Left lung (tissue), 10 donors: ENCODE data around the gene SNAP23. TPM values are rescaled to one million over a fixed set of nuclear protein-coding genes. Genes with fewer than 3 reads are reported as not detected.
"Not testable (repeated sequence)": the region's sequence is repeated elsewhere in the genome, so short reads cannot be mapped to it uniquely, and the experiment has no call there.

Experiments
- ATAC-seq: fragments of 200-7000 bp; cut with Tn5 transposase; one replicate; pipeline ENCODE4 v1.9.1; 2020; ENCODE audit warnings: moderate library complexity
- DNase-seq, 4 donors: peaks; one replicate each; pipeline ENCODE4 v3.0.0-alpha.2; 2013 to 2020
- H3K27ac ChIP-seq, 2 donors: fragments of 200-600 bp; sonication (generic) in 1 of 2; one replicate each; pipeline versions ENCODE4 v1.5.0 to v1.8.0; 2020 to 2021
- H3K27me3 ChIP-seq, 2 donors: fragments of 200-600 bp; sonication (generic) in 1 of 2; one replicate each; pipeline versions ENCODE4 v1.5.0 to v1.8.0; 2020 to 2021
- H3K36me3 ChIP-seq, 2 donors: fragments of 200-600 bp; sonication (generic) in 1 of 2; one replicate each; pipeline versions ENCODE4 v1.5.0 to v1.8.0; 2020 to 2021
- H3K4me1 ChIP-seq, 2 donors: fragments of 200-600 bp; one replicate each; pipeline ENCODE4 v1.8.0; 2021
- H3K4me3 ChIP-seq, 2 donors: fragments of 200-600 bp; sonication (generic) in 1 of 2; one replicate each; pipeline versions ENCODE4 v1.5.0 to v1.8.0; 2020 to 2021; ENCODE audit warnings: mild to moderate bottlenecking in 1 of 2
- H3K9me3 ChIP-seq, 2 donors: fragments of 200-600 bp; sonication (generic) in 1 of 2; one replicate each; pipeline versions ENCODE4 v1.5.0 to v1.8.0; 2020 to 2021
- CTCF ChIP-seq, 2 donors: fragments of 200-600 bp; sonication (generic) in 1 of 2; IDR thresholded peaks; one replicate each; pipeline versions ENCODE4 v1.5.0 to v1.8.0; 2021; ENCODE audit warnings: antibody characterized with exemption in 2 of 2
- intact Hi-C, 2 donors: fragments of 100-400 bp; cut with DNase I; formaldehyde crosslinking; loops; one replicate each; pipeline versions ENCODE4 v1.11.2 to v1.14.2; 2022
- polyA plus RNA-seq, 6 donors: library from polyadenylated mRNA; unstranded; fragments of 120-200 nt; gene quantifications; one replicate each; pipeline ENCODE4 v1.2.1, GENCODE V29; 2013; ENCODE audit not compliant: insufficient read length in 6 of 6
- total RNA-seq, 2 donors: library from RNA; stranded (reverse); fragmentation: NEBNext Ultra II Directional; extraction: Animal tissue kit (Norgen Biotek cat#: 25700); gene quantifications; one replicate each; pipeline ENCODE4 v1.2.1, GENCODE V29; 2021
- donor health status: DM: no; HTN: yes; CAD: no.
- donor health status: DM: no; HTN: no; CAD: no.

Gene SNAP23
- total and polyA plus RNA-seq, 8 donors, result 84.8 to 97.1 (median 90.5) TPM

GRCh38 chr15:42548249-42549031 lies 53.0 kb downstream of the SNAP23 start, which contains the start of the genes HAUS2 and LRRC57:
TSS of gene HAUS2 (plus strand) at chr15:42548838. CDS start at chr15:42548873, 35 bp downstream.
TSS of gene LRRC57 (minus strand) at chr15:42548793. CDS start at chr15:42548434, 359 bp downstream.
- Histone ChIP-seq H3K27ac (peak within 1 kb of the TSS; percentile 89 to 96), H3K9me3 (no peaks in the 10 kb centered on the region), H3K36me3 (peaks cover 0 to 22% of the 10 kb centered on the region in 2 donors), H3K27me3 (no peaks in the 10 kb centered on the region), H3K4me1 (peaks cover 19 to 62% of the 10 kb centered on the region in 2 donors), H3K4me3 (peak within 1 kb of the TSS; percentile 84 to 99)
- DNase-seq (peak; percentile 90 to 99 (median 92)), ATAC-seq (peak; percentile 95)
- no peak for TF ChIP-seq CTCF (IDR thresholded peaks at IDR 0.05)
- intact Hi-C loops, result no loop called here

GRCh38 chr15:42549032-42549491 lies 53.6 kb downstream of the SNAP23 start:
- DNase-seq, result peak in 1 of 4 donors; percentile 49
- intact Hi-C loops, result no loop called here
- Histone ChIP-seq H3K4me3 (peak overlapping the region; percentile 84 to 99), H3K27ac (peak overlapping the region; percentile 89 to 96), H3K9me3 (no peaks in the 10 kb centered on the region), H3K4me1 (peaks cover 19 to 68% of the 10 kb centered on the region in 2 donors), H3K27me3 (no peaks in the 10 kb centered on the region), H3K36me3 (peaks cover 0 to 16% of the 10 kb centered on the region in 2 donors)
- ATAC-seq, result peak; percentile 45
- TF ChIP-seq CTCF (IDR thresholded peaks at IDR 0.05), result no peak

- Histone ChIP-seq H3K4me1 (peaks cover 19 to 63% of the 10 kb centered on the region in 2 donors), H3K27me3 (no peaks in the 10 kb centered on the region), H3K4me3 (peak overlapping the region; percentile 84 to 99), H3K27ac (peak overlapping the region in 1 of 2 donors; percentile 96), H3K9me3 (no peaks in the 10 kb centered on the region), H3K36me3 (peaks cover 0 to 8% of the 10 kb centered on the region in 2 donors)
- DNase-seq, result no peak
- no peak for TF ChIP-seq CTCF (IDR thresholded peaks at IDR 0.05)
- ATAC-seq, result no peak
- intact Hi-C loops, result loop anchor here in 1 of 2 donors (10.0 kb wide), 1 partner anchor 95 kb away; no protein-coding TSS in a partner anchor
Measured at GRCh38 chr15:42549741-42550392, 54.4 kb downstream of the SNAP23 start.

- intact Hi-C loops, result loop anchor here in 1 of 2 donors (10.0 kb wide), 1 partner anchor 91 kb away; no protein-coding TSS in a partner anchor
- H3K4me3 ChIP-seq, result no peak overlapping the region
- TF ChIP-seq CTCF (IDR thresholded peaks at IDR 0.05), result no peak
- H3K9me3 ChIP-seq, result no peaks in the 10 kb centered on the region
- no peaks in the 10 kb centered on the region for H3K27me3 ChIP-seq
- no peak overlapping the region for H3K27ac ChIP-seq
- no peak for ATAC-seq
- peaks cover 6 to 29% of the 10 kb centered on the region in 2 donors for H3K4me1 ChIP-seq
- no peak for DNase-seq
- H3K36me3 ChIP-seq, result peaks cover 0 to 4% of the 10 kb centered on the region in 2 donors
Measured at GRCh38 chr15:42553554-42553953, 58.1 kb downstream of the SNAP23 start.

GRCh38 chr15:42556550-42557207 lies 61.2 kb downstream of the SNAP23 start:
- not testable (repeated sequence) for DNase-seq, H3K27ac ChIP-seq, ATAC-seq

More at GRCh38 chr15:42556550-42557207, 61.2 kb downstream of the SNAP23 start:
- H3K4me3 ChIP-seq, H3K9me3 ChIP-seq, H3K27me3 ChIP-seq: not testable (repeated sequence)
- intact Hi-C loops, result loop anchor here in 1 of 2 donors (10.0 kb wide), 1 partner anchor 88 kb away; no protein-coding TSS in a partner anchor
- H3K4me1 ChIP-seq, result peaks cover 0 to 16% of the 10 kb centered on the region in 2 donors
- H3K36me3 ChIP-seq, result peaks cover 2 to 35% of the 10 kb centered on the region in 2 donors
